Measurements from ENCODE around the gene GALNT17.

GRCh38 chr7:71133232-71133622 lies 1.3 kb downstream of the GALNT17 start:
- TF ChIP-seq, protein P1, sequence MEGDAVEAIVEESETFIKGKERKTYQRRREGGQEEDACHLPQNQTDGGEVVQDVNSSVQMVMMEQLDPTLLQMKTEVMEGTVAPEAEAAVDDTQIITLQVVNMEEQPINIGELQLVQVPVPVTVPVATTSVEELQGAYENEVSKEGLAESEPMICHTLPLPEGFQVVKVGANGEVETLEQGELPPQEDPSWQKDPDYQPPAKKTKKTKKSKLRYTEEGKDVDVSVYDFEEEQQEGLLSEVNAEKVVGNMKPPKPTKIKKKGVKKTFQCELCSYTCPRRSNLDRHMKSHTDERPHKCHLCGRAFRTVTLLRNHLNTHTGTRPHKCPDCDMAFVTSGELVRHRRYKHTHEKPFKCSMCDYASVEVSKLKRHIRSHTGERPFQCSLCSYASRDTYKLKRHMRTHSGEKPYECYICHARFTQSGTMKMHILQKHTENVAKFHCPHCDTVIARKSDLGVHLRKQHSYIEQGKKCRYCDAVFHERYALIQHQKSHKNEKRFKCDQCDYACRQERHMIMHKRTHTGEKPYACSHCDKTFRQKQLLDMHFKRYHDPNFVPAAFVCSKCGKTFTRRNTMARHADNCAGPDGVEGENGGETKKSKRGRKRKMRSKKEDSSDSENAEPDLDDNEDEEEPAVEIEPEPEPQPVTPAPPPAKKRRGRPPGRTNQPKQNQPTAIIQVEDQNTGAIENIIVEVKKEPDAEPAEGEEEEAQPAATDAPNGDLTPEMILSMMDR (optimal IDR thresholded peaks at IDR 0.05 in 1 of 3, IDR thresholded peaks at IDR 0.05 in 1 of 3, conservative IDR thresholded peaks at IDR 0.05 in 1 of 3; ENCODE audit: extremely low read depth in 1 of 3, insufficient read depth in 2 of 3, low read length in 3 of 3) = no peak
- no peak for TF ChIP-seq EZH2 (IDR thresholded peaks at IDR 0.05; ENCODE audit: low read length)
